ENCODE data around the gene CCL11. TPM values are rescaled to one million over a fixed set of nuclear protein-coding genes. Genes with fewer than 3 reads are reported as not detected.

CCL11 gene
- total RNA-seq, 6 experiments from 2014 or later: not detected

GRCh38 chr17:34257299-34257985 is 28.1 kb upstream of the CCL11 start:
- no peaks in the 10 kb centered on the region for H3K27me3 Mint-ChIP-seq (ENCODE audit: insufficient read depth)
- H3K36me3 Mint-ChIP-seq (ENCODE audit: low read depth): peaks cover 10% of the 10 kb centered on the region; the same call in 1 of the 2 replicates
- no peak overlapping the region; the same call in 1 of the 2 replicates for H3K4me3 Mint-ChIP-seq
- H3K27ac Mint-ChIP-seq: no peak overlapping the region
- DNase-seq: no peak
- peaks cover 57% of the 10 kb centered on the region for H3K4me1 Mint-ChIP-seq (ENCODE audit: low read depth)
- H3K9me3 Mint-ChIP-seq: no peaks in the 10 kb centered on the region
- no peak for TF ChIP-seq CTCF (IDR thresholded peaks at IDR 0.05)

- no peaks in the 10 kb centered on the region for H3K27me3 Mint-ChIP-seq (ENCODE audit: insufficient read depth)
- peaks cover 10% of the 10 kb centered on the region; the same call in 1 of the 2 replicates for H3K36me3 Mint-ChIP-seq (ENCODE audit: low read depth)
- no peaks in the 10 kb centered on the region for H3K9me3 Mint-ChIP-seq
- no peak overlapping the region for H3K27ac Mint-ChIP-seq
- peaks cover 52% of the 10 kb centered on the region for H3K4me1 Mint-ChIP-seq (ENCODE audit: low read depth)
- no peak overlapping the region for H3K4me3 Mint-ChIP-seq
- TF ChIP-seq CTCF (IDR thresholded peaks at IDR 0.05): no peak
- no peak for DNase-seq
Observed at GRCh38 chr17:34257986-34258326, 27.6 kb upstream of the CCL11 start.

- peaks cover 10% of the 10 kb centered on the region; the same call in 1 of the 2 replicates for H3K36me3 Mint-ChIP-seq (ENCODE audit: low read depth)
- H3K27me3 Mint-ChIP-seq (ENCODE audit: insufficient read depth): no peaks in the 10 kb centered on the region
- no peak for TF ChIP-seq CTCF (IDR thresholded peaks at IDR 0.05)
- H3K4me3 Mint-ChIP-seq: no peak overlapping the region
- no peak overlapping the region; the same call in 1 of the 2 replicates for H3K27ac Mint-ChIP-seq
- H3K4me1 Mint-ChIP-seq (ENCODE audit: low read depth): peaks cover 40% of the 10 kb centered on the region
- DNase-seq: peak; percentile 27
- no peaks in the 10 kb centered on the region for H3K9me3 Mint-ChIP-seq
Observed at GRCh38 chr17:34259146-34259545, 26.4 kb upstream of the CCL11 start.

- Mint-ChIP-seq H3K4me1 (ENCODE audit: low read depth) (peaks cover 30% of the 10 kb centered on the region), H3K9me3 (no peaks in the 10 kb centered on the region), H3K4me3 (no peak overlapping the region), H3K36me3 (ENCODE audit: low read depth) (peaks cover 10% of the 10 kb centered on the region; the same call in 1 of the 2 replicates), H3K27me3 (ENCODE audit: insufficient read depth) (no peaks in the 10 kb centered on the region; the same call in none of the 2 replicates), H3K27ac (no peak overlapping the region)
- TF ChIP-seq CTCF (IDR thresholded peaks at IDR 0.05): no peak
- no peak for DNase-seq
Observed at GRCh38 chr17:34260861-34261260, 24.7 kb upstream of the CCL11 start.

- Mint-ChIP-seq H3K27me3 (ENCODE audit: insufficient read depth) (no peaks in the 10 kb centered on the region; the same call in none of the 2 replicates), H3K9me3 (no peaks in the 10 kb centered on the region), H3K4me3 (no peak overlapping the region), H3K36me3 (ENCODE audit: low read depth) (peaks cover 6% of the 10 kb centered on the region; the same call in 1 of the 2 replicates), H3K27ac (no peak overlapping the region), H3K4me1 (ENCODE audit: low read depth) (peaks cover 25% of the 10 kb centered on the region)
- no peak for DNase-seq
- no peak for TF ChIP-seq CTCF (IDR thresholded peaks at IDR 0.05)
Observed at GRCh38 chr17:34261568-34262337, 23.8 kb upstream of the CCL11 start.

All from HFFc6 (cell line).